DMS114 treated with DMSO at 0.1 percent for 48 hours (cell line): ENCODE measurements around the gene FRMD4A.

Experiments used
- DNase-seq: peaks from one replicate; lab custom pipeline; 2025; ENCODE audit not compliant: unreplicated experiment; lab: John Stamatoyannopoulos, UW

Gene FRMD4A

DNA sequence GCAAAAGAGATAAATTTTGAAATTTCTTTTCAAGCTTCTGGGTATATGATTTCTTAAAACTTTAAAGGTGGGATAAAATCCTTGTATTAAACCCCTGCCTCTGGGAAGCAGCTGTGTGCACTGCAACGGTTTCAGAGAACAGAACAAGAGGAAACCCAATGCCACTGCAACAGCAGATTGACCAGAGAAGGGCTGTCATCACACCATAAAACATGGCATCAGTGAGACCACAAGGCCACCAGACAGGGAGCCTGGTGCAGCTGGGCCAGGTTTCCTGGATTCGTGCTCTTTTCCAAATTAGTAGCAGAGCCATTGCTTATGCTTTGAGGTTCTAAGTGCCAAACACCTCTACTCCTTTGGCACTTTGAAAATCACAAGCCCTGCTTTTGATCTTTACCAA lies 591.5 kb downstream of the FRMD4A start:
- no peak for DNase-seq

DNA sequence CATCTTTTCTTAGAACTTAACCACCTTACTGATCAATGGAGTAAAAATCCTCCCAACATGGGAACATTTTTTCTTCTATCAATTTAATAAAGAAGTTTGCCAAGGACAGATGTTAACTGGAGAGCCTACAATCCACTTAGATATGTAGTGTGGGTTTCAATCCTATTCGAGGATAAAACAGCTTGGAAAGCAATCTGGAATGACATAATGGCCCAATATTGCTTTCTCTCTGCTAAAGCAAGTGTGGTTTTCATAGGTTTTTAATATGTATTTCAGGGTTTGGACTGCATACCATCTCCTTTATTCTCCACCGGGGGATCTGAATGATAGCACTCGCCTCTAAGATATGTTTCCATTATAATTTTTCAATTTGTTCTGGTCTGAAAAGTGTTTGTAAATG lies 594.2 kb downstream of the FRMD4A start:
- no peak for DNase-seq

DNA sequence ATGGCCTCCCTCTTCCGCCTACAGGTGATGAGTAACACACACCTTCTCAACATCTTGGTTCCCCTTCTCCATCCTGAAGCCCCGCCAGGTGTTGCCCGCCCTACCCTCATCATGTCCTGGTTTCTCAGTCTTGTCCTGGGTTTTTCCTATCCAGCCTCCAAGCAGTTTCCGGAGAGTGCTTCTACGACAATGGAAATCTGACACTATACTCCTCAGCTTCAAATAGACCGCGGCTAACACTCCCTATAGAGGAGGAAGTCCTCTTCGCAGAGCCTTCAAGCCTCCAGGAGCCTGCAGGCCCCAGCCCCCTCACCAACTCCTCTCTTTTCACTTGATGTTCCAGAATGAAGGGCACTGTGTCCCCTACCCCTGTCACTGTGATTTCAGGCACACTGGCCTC lies 596.6 kb downstream of the FRMD4A start:
- no peak for DNase-seq

DNA sequence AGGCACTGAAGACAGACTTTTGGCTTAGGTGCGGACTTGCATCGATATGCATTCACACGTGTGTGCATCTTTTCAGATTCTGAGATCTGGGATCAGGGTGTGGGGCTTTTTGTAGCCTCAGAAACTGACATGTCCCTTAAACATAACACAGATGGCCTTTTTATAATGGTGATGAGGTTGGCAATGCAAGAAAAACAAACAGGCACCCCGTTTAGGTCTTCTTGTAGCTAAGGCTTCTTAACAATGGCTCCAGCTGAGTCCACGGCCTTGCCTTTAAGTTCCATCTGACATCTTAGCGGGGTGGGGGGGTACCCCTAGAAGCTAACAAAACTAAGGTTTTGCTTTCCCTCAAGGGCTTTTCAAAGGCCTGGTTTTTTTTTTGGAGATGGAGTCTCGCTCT lies 597.7 kb downstream of the FRMD4A start:
- DNase-seq, result no peak

DNA sequence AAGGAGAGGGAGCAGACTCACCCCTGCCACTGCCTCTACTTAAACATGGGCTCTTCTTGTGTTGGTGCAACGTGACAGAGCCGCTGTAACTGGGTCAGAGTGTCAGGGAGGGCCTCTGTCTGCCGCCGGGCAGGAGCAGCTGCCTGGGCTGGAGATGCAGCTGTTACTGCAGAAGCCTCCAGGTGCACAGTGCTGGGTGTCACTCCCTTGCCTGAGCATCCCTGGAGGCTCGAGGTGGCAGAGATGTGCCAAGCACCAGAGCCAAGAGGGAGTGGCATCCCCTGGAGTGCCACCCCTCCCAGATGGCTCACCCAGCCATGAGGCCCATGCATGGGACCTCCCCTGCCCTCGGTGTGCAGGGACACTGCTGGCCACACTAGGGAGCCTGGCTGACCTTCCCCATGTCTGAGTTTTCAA lies 598.3 kb downstream of the FRMD4A start:
- DNase-seq, result no peak

DNA sequence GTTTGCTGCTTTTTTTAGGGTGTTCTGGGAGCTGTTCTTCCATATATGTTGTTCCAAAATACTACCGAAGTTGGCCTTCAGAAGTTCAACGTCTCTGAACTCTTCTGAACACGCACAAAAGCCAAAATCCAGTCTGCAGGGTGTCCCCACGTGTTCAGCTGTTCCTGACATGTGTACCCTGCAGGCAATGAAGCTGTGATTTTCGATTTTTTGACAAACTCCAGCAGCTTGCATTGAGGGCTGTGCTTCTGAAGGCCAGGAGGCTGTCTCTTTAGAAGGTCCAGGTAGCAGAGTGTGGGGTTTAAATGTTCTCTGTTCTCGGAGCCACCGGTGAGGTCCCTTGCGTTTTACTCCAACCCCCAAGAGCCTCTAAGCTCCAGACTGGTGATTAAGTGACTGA lies 598.9 kb downstream of the FRMD4A start:
- no peak for DNase-seq

DNA sequence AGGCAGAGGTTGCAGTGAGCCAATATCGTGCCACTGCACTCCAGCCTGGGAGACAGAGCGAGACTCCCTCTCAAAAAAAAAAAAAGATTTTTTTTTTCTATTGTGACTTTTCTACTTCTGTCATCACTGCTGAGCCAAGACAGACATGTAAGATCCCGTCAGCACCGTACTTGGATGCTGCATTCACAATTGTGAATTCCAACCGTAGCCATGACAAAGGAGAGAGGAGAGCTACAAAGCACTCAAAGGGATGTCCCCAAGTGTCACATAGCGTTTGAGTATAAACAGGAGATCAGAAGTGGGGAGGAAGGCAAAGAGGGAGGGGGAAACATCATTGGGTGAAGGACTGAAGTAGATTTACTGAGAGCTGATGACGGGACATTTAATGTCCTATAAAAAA lies 599.8 kb downstream of the FRMD4A start:
- no peak for DNase-seq

DNA sequence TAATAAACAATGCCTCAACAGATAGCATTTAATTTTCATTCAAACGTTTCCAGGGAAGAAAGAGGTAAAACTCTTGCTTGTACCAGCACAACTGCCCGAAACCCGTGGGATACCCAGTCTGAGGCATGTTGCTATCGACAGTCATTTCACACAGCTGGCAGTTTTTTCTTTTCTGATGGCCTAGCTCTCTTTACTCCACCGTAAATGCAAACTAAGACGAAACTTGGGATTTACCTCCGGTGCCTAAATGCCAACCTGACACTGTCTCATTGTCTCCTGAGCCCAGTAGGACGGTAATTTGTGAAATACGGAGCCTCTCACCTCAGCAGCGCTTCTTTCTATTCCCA lies 600.4 kb downstream of the FRMD4A start:
- DNase-seq, result no peak

DNA sequence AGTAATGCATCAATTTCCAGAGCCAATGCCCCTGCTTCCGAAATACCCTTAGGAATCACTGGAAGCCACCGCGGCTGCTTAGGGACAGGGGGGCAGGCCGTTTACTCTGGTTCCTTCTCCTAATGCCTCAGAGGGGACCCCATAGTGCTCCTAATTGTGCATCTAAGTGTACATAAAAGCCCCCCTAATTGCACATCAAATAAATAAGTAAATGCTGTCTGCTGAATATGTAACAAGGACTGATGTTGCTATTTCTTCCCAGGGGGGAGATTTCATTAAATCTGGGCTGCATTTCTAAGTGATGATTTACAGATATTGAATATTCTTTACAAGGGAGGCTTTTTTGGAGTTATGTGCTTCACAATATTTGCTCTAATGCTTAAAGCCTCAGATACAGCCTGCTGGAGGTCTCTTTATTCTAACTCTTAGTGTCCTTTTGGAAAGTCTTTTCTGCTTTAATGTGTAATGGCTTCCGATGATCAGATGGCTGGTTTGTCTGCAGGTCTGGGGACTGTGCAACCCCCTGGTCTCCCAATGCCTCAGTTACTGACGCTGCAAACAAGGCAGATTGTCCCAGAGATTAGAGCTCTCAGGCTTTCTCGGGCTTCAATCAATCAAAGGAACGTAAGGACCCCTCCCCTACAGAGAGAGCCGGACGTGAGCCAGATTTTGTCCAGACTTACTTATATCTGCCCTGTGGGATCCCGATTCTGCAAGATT lies 601.0 kb downstream of the FRMD4A start:
- DNase-seq, result no peak

DNA sequence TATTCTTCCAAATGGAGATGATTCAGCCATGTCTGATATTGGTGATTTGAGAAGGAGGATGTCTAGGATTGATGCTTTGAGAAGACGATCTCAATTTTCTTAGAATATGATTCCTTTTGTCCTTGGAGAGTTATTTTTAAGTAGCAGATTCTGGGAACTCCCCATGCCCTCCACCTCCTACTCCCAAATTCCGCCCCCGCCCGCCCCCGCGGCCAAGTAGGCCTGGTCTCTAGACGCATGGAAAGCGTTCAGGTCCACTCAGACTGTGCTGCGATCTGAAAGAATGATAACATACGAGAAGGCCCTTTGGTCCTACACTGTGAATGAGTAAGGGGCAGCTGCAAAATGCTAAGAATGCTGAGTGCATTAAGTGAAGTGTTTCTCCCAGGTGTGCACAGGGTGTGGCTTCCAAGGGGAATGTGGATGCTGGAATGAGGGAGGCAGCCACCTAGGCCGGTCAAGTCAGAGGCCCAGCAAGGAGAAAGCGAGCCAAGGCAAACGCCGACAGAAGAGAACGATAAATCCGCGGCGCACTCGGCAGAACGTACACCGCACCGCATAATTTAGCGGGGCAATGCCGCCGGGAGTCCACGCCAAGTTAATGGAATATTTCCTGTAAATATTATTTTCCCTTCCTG lies 601.7 kb downstream of the FRMD4A start:
- DNase-seq, result no peak

DNA sequence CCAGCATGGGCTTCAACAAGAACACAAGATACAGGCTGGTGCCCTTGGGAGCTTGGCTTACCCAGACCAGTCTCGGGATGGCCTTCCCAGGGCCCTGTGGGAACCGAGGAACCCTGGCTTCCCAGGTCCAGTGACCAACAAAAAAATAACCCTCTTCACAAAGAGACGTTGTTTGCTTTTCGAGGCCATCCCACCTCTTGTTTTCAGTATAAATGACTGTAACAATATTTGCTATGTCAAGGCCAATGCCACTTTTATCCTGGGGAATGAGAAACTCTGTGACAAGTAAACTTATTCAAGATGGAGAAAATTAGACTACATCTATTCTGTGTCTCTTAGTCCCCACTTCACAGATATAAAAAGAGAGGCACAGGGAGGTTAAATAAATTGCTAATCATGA lies 605.1 kb downstream of the FRMD4A start:
- no peak for DNase-seq

DNA sequence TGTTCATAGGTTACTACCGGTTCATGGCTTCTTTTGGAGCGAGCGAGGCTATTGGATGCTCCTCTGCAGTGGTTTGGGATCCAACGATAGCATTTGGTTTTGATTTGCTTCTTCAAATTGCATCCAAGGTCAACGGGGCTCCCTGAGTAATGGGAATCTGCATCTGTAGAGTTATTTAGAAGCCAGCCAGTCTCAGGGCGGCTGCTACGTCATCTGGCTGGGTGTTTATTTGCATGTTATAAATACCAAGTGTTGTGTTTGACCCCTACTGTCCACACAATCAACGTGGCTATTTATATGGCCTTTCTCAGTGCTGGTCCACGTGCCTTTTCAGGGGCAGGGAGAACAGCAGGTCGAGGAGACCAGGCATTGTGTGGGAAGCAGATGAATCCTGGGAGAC lies 606.2 kb downstream of the FRMD4A start:
- no peak for DNase-seq

DNA sequence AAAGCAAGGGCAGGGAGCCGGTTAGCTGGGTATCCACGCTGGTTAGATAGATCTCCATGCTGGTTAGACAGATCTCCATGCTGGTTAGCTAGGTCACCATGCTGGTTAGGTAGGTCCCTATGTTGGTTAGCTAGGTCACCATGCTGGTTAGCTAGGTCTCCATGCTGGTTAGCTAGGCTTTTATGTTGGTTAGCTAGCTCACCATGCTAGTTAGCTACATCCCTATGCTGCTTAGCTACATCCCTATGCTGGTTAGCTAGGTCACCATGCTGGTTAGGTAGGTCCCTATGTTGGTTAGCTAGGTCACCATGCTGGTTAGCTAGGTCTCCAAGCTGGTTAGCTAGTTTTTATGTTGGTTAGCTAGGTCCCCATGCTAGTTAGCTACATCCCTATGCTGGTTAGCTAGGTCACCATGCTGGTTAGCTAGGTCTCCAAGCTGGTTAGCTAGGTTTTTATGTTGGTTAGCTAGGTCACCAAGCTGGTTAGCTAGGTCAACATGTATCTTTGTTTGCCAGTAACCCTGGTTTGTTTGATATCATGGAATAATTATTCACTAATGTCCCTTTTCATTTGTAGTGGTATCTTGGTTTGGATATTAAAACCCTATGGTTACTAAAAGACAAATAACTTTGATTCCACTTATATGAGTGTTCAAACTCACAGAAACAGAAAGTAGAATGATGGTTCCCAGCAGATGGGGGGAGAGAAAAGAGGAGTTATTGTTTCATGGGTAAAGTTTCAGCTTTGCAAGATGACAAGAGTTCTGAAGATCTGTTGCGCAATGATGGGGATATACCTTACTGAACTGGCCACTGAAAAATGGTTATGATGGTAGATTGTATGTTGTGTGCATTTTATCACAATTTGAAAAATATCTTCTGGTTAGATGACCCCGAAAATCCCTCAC lies 607.7 kb downstream of the FRMD4A start:
- no peak for DNase-seq

DNA sequence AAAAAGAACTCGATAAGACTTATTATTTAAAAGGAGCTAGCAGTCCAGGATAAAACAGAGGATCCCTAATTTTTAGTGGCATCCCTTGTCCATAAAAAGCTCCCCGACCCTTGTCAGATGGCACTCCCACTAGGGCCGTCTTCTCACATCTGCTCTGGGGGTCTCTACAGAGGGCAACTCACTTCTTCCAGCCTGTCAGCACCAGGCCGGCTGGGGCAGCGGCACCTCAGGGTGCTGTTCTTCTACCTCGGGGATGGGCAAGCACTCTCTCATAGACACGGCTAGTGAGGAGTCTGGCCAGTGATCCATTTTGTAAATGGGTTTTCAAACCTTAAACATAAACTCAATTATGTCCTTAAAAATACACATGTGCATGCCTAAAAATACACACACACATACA lies 609.2 kb downstream of the FRMD4A start:
- no peak for DNase-seq

DNA sequence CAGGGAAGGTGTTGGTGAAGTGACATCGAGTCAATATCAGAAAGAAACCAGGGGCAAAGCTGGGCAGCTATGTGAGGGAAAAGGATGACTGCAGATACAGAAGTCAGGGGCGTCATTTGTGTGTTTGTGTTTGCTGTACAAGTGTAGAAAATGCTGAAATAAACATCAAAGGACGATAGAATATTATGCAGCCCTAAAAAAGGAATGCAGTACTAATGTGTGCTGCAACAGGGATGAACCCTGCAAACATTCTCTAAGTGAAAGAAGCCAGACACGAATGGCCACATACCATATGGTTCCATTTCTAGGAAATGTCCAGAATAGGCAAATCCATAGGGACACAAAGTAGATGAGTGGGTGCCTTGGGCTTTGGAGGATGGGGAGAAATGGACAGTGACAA lies 610.0 kb downstream of the FRMD4A start:
- no peak for DNase-seq

DNA sequence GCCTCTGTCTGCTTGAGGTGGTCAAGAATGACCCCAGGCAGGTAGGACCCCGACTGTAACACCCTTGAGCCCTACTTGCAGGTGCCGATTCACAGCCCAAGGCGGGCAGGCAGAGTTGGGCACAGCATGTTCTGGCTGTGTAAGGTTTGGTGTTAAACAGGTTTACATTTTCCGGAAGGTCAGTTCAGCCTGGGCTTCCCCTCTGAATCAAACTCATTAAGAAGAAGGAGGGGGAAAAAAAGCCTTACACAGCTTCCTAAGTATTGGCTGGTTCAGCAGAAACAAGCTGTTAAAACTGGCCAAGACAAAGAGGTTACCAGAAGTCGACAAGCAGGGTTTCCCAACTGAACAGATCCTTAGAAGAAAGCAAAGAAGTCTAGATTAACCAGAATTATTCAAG lies 611.3 kb downstream of the FRMD4A start:
- DNase-seq, result no peak

DNA sequence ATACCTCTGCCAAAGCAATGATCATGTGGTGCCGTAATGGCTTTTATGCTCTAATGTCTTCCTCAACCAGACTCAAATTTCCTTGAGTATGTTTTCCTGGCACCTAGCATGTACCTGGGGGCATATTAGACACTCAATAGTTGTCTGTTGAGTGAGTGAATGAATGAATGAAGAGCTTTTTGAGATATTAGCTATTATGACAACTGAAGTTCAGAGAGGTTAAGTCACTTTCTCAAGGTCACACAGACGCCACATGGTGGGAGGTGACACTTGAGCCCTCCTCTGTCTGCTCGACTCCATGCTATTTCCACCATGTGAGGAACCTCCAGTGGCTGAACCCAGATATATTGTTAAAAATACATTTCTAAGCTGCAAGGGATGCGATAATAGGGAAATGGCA lies 611.9 kb downstream of the FRMD4A start:
- DNase-seq, result no peak

DNA sequence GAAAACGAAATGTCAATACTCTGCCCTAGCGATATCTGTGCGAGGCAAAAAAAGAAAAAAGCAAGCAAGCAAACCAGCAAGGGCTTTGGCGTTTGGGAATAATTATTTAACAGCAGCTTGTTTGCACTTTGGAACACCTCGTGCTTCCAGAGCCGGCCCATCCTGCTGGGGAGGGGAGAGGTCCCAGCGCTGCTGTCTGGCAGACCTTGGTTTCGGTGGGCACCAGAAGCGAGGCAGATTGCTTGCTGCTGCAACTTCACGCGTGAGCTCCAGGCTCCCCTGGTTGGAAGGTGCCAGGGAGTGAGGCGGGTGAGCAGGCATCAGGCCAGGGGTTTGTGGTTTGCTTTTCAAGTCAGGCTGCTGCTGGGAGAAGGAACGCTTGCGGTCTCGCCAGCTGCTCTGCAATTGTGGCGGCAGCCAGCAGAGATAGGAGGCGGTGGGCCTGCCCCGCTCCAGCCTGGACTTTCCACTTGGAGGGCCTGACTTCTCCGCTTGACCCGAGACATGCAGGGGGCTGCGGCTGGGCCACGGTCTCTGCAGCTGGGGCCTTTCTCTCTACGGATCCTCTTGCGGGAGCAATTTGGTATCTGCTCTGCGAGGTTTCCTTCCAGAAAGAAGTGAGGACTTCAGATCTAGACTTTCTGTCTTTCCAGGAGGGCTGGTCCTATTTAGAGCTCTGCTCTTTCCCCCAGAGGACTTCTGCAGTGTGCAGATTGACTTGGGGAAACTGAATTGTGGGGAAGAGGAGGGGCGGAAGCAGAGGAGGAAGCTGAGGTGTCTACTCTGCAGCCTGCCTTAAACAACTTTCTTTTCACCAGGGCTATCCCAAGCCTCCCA lies 612.6 kb downstream of the FRMD4A start:
- no peak for DNase-seq

DNA sequence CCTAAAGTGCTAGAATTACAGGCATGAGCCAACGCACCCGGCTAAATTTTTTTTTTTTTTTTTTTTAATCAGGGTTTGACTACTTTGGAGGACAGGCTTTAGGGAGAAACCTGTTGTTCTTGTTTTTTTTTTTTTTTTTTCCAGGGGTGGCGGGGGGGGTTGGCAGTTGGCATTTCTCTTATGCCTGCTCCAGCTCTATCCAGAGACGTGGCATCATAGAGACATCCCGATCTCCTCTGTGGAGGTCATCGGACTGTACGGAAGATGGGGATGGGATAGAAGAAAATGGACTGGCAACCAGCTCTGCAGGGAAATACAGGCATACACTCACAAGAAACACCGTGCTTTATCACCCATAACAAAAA lies 613.2 kb downstream of the FRMD4A start:
- DNase-seq, result no peak

DNA sequence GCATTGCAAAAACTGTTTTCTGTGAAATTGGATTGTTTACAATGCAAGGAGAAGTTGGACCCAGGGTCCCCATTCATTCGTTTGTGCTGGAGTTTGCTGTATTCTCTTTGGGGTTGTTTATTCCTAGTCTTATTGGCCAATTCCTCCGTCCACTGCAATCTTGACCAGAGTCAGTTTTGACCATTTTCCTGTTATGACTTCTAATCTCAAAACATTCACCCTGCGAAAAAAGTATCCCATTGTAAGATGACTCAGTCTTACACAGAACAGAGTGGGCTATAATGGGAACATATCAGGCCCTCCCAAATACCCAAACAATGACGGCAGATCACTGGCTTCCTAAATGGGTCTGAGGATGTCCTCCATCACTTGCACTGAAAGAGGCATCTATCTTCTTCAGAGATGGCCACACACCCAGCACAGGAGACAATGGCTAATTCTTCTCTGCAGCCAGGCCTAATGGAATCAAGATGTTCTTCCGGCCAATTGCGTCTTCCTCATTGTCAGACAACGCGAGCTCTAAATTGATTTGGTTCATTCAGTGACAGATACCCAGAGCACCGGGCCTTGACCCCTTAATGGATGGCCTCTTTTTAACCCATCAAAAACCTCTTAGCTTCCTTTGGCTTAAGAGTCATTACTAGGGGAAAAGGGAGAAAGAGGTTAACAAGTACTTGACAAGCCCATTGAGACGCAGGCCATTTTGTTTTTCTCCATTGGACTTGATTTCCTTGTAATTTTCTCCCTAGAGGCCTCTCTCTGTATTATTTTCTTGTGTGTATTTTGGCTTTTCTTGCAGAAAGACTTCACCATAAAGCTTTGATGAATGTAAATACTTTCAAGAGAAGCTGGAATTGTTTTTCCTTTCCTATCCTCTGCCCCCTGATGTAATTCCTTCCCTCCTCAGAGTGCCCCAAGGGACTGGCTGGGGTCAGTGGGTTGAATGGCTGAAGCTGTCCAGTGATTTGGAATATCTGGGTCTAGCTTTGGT lies 614.3 kb downstream of the FRMD4A start:
- DNase-seq, result no peak
